HG03103 (cell line): Measurements from ENCODE around the gene CYP2C19.
"Not testable (repeated sequence)": the region's sequence is repeated elsewhere in the genome, so short reads cannot be mapped to it uniquely, and the experiment has no call there.

Source experiments
- ATAC-seq: cut with Tn5 transposase; IDR thresholded peaks from one replicate; pipeline ENCODE4 v1.9.1; 2021; ENCODE audit warnings: low read depth; ENCODE audit not compliant: unreplicated experiment

CYP2C19 gene

DNA sequence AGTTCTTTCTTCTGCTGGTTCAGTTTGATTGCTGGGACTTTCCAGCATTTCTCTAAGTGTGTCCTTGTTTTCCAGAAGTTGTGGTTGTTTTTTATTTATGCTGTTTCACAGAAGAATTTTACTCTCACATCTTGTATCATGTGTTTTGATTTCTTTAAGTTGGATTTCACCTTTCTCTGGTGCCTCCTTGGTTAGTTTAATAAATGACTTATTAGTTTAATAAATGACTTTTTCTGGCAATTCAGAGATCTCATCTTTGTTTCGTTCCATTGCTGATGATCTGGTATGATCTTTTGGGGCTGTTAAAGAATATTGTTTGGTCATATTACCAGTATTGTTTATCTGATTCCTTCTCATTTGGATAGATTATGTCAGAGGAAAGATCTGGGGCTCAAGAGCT is 116.2 kb downstream of the CYP2C19 start:
- ATAC-seq: no peak

DNA sequence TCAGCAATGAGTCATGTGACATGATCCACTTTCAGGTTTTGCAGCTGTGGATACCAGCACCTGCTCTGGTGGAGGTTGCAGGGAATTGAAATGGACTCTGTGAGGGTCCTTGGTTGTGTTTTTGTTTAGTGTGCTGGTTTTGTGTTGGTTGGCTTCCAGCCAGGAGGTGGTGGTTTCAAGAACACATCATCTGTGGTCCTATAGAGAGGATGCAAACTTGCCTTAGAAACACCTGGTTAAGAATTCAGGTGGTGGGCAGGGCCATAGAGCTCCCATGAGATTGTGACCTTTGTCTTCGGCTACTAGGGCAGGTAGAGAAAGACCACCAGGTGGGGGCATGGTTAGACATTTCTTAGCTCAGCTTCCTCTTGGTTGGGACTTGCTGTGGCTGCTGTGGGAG is 116.7 kb downstream of the CYP2C19 start:
- no peak for ATAC-seq

DNA sequence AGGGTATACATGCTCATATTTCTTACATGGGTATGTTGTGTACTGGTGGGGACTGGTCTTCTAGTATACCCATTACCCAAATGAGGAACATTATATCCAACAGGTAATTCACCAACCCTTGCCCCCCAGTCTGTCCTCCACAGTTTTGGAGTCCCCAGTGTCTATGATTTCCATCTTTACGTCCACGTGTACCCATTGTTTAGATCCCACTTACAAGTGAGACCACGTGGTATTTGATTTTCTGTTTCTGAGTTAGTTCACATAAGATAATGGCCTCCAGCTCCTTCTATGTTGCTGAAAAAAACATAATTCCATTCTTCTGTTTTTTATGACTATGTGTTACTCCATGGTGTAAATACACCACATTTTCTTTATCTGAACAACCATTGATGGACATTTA is 126.6 kb downstream of the CYP2C19 start:
- ATAC-seq: no peak

DNA sequence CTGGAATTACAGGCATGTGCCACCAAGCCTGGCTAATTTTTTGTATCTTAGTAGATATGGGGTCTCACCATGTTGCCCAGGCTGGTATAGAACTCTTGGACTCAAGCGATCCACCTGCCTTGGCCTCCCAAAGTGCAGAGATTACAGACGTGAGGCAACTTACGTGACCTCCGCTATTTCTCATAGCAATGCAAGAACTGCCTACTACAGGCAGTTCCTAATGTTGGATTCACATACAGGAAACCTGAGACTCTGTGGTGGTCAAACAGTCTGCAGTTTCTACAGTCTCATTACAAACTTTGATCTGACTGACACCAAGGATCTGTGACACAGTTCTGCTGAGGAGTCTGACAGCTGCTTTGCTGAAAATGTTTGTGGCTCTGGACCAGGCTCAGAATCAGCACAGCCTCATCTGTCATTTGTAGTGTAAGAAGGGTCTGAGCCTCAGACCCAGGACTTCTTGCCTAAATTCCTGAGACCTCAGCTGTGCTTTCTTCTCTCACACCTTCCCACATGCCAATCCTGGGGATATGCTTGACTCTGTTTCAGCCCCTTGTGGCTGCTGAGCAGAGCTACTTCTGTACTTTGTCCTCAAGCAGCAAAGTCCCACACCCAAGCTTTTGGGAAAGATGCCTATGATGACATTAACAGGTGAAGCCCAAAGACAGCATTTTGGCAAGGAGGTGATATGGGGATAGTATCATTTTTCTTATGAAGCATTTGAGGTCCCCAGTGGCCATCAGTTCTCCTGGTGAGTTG is 128.0 kb downstream of the CYP2C19 start:
- ATAC-seq: no peak

DNA sequence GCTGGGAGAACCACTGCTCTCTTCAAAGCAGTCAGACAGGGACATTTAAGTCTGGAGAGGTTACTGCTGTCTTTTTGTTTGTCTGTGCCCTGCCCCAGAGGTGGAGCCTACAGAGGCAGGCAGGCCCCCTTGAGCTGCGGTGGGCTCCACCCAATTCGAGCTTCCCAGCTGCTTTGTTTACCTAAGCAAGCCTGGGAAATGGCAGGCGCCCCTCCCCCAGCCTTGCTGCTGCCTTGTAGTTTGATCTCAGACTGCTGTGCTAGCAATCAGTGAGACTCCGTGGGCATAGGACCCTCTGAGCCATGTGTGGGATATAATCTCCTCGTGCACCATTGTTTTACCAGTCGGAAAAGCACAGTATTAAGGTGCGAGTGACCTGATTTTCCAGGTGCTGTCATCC is 135.9 kb downstream of the CYP2C19 start:
- ATAC-seq: not testable (repeated sequence)

DNA sequence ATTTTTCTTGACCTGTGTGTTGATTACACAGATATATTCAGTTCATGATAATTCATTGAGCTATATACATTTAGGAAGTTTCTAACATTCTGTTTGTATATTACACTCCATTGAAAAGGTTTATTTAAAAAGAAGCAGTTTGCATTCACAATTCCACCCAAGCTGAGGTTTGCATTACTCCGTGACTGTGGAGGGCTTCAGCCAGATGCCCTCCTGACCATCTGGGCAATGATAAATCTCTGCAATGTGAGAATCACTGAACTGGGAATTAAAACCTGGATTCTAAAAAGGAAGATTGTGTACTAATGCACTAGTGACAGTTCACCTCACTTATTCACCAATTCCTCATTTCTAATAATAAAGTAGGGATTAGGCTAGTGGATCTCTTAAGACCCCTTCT is 139.6 kb downstream of the CYP2C19 start:
- ATAC-seq: no peak

DNA sequence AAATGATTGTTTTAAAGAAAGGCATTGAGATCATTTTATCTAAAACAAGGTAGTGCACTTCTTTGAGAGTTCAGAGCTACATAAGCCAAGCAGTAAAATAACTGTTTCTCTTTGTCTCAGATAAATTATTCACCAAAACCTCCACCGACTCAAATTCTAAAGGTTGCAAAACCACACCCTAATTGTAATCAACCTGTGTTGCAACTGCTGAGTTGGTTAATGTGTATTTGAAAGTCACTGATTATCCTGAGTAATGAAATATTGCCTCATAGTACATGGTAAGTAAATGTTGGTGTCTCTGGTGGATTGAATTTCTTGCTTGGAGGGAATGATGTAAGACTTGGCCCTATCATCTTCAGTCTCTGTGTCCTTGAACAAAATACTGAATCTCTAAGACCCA is 140.1 kb downstream of the CYP2C19 start:
- no peak for ATAC-seq
